Lower lobe of right lung (tissue), 2 donors: ENCODE results near the gene BBX. TPM values are rescaled to one million over a fixed set of nuclear protein-coding genes. Genes with fewer than 3 reads are reported as not detected.
"Not testable (repeated sequence)": the region's sequence is repeated elsewhere in the genome, so short reads cannot be mapped to it uniquely, and the experiment has no call there.

Experiments used
- ATAC-seq, 2 donors: fragments of 200-7000 bp; cut with Tn5 transposase; one replicate each; pipeline ENCODE4 v1.9.1; 2020 to 2022; ENCODE audit warnings: mild to moderate bottlenecking in 2 of 2, moderate library complexity in 2 of 2
- DNase-seq: peaks from one replicate; pipeline ENCODE4 v3.0.0-alpha.2; 2020
- H3K27ac ChIP-seq: fragments of 200-600 bp; one replicate; pipeline ENCODE4 v1.8.0; 2022
- H3K27me3 ChIP-seq: fragments of 200-600 bp; one replicate; pipeline ENCODE4 v1.8.0; 2022; ENCODE audit warnings: low read depth
- H3K36me3 ChIP-seq: fragments of 200-600 bp; one replicate; pipeline ENCODE4 v1.8.0; 2022; ENCODE audit warnings: mild to moderate bottlenecking
- H3K4me1 ChIP-seq: fragments of 200-600 bp; one replicate; pipeline ENCODE4 v1.8.0; 2022
- H3K4me3 ChIP-seq: fragments of 200-600 bp; one replicate; pipeline ENCODE4 v1.8.0; 2022; ENCODE audit warnings: mild to moderate bottlenecking
- H3K9me3 ChIP-seq: fragments of 200-600 bp; one replicate; pipeline ENCODE4 v1.8.0; 2022
- CTCF ChIP-seq: fragments of 200-600 bp; IDR thresholded peaks from one replicate; pipeline ENCODE4 v1.8.0; 2022; ENCODE audit warnings: antibody characterized with exemption, mild to moderate bottlenecking
- intact Hi-C: fragments of 100-400 bp; cut with DNase I; formaldehyde crosslinking; loops from one replicate; pipeline ENCODE4 v1.11.0; 2022
- total RNA-seq: library from RNA; stranded (reverse); fragmentation: NEBNext Ultra II Directional; extraction: Animal tissue kit (Norgen Biotek cat#: 25700); gene quantifications from one replicate; pipeline ENCODE4 v1.2.1, GENCODE V29; 2021
- donor health status: DM: no; HTN: yes; CAD: no; lungs with severe emphysema.

The BBX gene
- total RNA-seq, 1 donor from 2014 or later: 58.3 TPM

DNA sequence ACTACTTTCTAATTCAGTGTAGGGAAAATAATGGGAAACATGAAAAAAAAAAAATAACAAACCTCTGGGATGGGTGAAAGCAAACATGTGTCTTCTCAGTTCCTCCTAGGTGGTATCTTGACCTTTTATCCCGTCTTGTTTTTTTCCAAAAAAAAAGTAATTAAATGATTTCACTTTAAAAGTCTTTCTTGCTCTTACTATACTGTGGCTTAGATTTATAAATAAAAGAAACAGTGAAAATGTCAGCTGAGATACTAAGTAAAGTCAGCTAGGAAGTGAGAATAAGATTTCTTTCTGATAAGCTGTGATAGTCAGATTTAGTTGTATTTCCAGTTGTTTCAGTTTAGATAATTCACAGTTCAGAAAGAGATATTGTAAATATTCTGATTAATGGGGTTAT, 37.4 kb downstream of the BBX start:
- H3K9me3 ChIP-seq: no peaks in the 10 kb centered on the region

DNA sequence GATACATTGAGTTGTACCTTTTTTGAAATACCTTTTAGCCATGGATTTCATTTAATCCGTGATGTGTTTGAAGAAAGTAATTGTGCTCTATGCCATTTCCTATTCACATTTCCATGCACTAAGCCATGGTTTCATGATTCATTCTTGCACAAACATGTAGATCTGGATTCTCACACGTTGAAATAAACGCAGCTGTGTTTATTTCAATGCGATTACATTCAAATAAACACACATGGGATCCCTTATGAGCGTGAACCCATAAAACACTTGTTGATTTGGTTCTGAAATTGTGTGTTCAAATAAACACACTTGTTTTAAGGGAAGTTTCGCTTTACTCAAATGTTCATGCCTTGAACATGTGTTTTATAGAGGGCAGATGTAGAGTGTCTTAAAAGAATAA, 39.2 kb downstream of the BBX start:
- H3K4me1 ChIP-seq: no peaks in the 10 kb centered on the region
- intact Hi-C loops: no loop called here
- no peak overlapping the region for H3K27ac ChIP-seq
- ATAC-seq (no peak), DNase-seq (no peak)
- no peaks in the 10 kb centered on the region for H3K27me3 ChIP-seq
- no peaks in the 10 kb centered on the region for H3K9me3 ChIP-seq
- no peaks in the 10 kb centered on the region for H3K36me3 ChIP-seq
- H3K4me3 ChIP-seq: no peak overlapping the region
- TF ChIP-seq CTCF: no peak

More for the DNA sequence above, 37.4 kb downstream of the BBX start:
- H3K27ac ChIP-seq: no peak overlapping the region
- DNase-seq: no peak
- intact Hi-C loops: no loop called here
- no peak for ATAC-seq
- no peaks in the 10 kb centered on the region for H3K27me3 ChIP-seq
- no peak for TF ChIP-seq CTCF
- H3K36me3 ChIP-seq: no peaks in the 10 kb centered on the region
- H3K4me3 ChIP-seq: no peak overlapping the region
- H3K4me1 ChIP-seq: no peaks in the 10 kb centered on the region

- Histone ChIP-seq H3K27me3 (no peaks in the 10 kb centered on the region), H3K27ac (no peak overlapping the region), H3K36me3 (no peaks in the 10 kb centered on the region), H3K4me1 (no peaks in the 10 kb centered on the region), H3K4me3 (no peak overlapping the region), H3K9me3 (no peaks in the 10 kb centered on the region)
- intact Hi-C loops: no loop called here
- ATAC-seq: no peak
- no peak for DNase-seq
- no peak for TF ChIP-seq CTCF
These were observed 40.3 kb downstream of the BBX start for GRCh38 chr3:107562969-107563529.

DNA sequence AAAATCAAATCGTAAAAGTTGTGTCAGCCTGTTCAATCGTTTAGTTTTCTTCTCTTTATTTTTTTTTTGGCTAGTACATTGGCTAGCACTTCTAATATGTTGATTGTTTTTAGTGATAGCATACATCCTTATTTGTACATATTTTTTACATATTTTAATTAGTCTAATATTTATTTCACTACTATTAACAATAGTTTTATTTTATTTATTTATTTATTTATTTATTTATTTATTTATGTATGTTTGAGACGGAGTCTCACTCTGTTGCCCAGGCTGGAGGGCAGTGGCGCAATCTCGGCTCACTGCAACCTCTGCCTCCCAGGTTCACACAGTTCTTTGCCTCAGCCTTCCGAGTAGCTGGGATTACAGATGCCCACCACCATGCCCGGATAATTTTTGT, 42.5 kb downstream of the BBX start:
- intact Hi-C loops, H3K9me3 ChIP-seq, H3K36me3 ChIP-seq, H3K27ac ChIP-seq, H3K27me3 ChIP-seq, H3K4me3 ChIP-seq, DNase-seq, H3K4me1 ChIP-seq, ATAC-seq: not testable (repeated sequence)

GRCh38 chr3:107571089-107571488, 48.3 kb downstream of the BBX start:
- H3K27me3 ChIP-seq, H3K36me3 ChIP-seq, H3K4me3 ChIP-seq, H3K9me3 ChIP-seq, DNase-seq, intact Hi-C loops, ATAC-seq, H3K4me1 ChIP-seq, H3K27ac ChIP-seq: not testable (repeated sequence)

DNA sequence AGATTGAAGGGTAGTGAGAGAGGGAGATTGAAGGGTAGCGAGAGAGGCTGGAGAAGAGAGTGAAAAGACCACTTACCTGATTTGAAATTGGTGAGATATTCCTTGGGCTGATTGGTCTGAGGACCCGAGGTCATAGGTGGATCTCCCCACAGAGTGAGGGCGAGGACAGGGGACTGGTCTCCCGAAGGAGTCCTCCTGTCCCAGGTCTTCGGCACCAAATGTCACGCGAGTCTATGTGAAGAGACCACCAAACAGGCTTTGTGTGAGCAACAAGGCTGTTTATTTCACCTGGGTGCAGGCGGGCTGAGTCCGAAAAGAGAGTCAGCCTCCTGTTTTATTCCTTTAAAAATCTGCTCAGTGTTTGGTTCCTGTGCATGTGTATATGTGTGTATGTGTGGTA, 48.7 kb downstream of the BBX start:
- intact Hi-C loops, DNase-seq, H3K36me3 ChIP-seq, H3K4me3 ChIP-seq, H3K4me1 ChIP-seq, H3K9me3 ChIP-seq, H3K27ac ChIP-seq, H3K27me3 ChIP-seq, ATAC-seq: not testable (repeated sequence)

GRCh38 chr3:107574650-107575049, 51.9 kb downstream of the BBX start:
- Histone ChIP-seq H3K9me3 (no peaks in the 10 kb centered on the region), H3K27ac (no peak overlapping the region), H3K27me3 (no peaks in the 10 kb centered on the region), H3K4me3 (no peak overlapping the region), H3K36me3 (no peaks in the 10 kb centered on the region), H3K4me1 (no peaks in the 10 kb centered on the region)
- ATAC-seq (peak; percentile 67 to 77), DNase-seq (no peak)
- intact Hi-C loops: no loop called here
- peak; percentile 57 for TF ChIP-seq CTCF
